Stimulated activated CD4-positive, alpha-beta T cell treated with anti-CD3 and anti-CD28 coated beads, Interleukin-2, amount 100 ng/mL, for 48 hours (primary cell): ENCODE results near the gene PGAP3.

Source experiments
- DNase-seq, 2 donors: peaks; one replicate each; pipeline ENCODE4 v3.0.0-alpha.2; 2020

The PGAP3 gene

GRCh38 chr17:39659279-39660010 is 28.4 kb downstream of the PGAP3 start:
- DNase-seq, result no peak

- DNase-seq, result no peak
These were observed 29.1 kb downstream of the PGAP3 start for GRCh38 chr17:39658760-39659159.

GRCh38 chr17:39658346-39658745 is 29.5 kb downstream of the PGAP3 start:
- no peak for DNase-seq

GRCh38 chr17:39655105-39655504 is 32.8 kb downstream of the PGAP3 start:
- DNase-seq, result no peak

GRCh38 chr17:39653662-39654331 is 34.1 kb downstream of the PGAP3 start:
- DNase-seq, result peak; percentile 86 to 87

- no peak for DNase-seq
These were observed 34.6 kb downstream of the PGAP3 start for GRCh38 chr17:39653316-39653661.

- DNase-seq, result no peak
These were observed 35.1 kb downstream of the PGAP3 start for GRCh38 chr17:39652587-39653315.

GRCh38 chr17:39651923-39652586 is 35.8 kb downstream of the PGAP3 start:
- no peak for DNase-seq

GRCh38 chr17:39650121-39650579 is 37.7 kb downstream of the PGAP3 start:
- no peak for DNase-seq

GRCh38 chr17:39648616-39649366 is 39.1 kb downstream of the PGAP3 start:
- no peak for DNase-seq

- DNase-seq, result no peak
These were observed 40.6 kb downstream of the PGAP3 start for GRCh38 chr17:39647256-39647655.

- DNase-seq, result no peak
These were observed 44.6 kb downstream of the PGAP3 start for GRCh38 chr17:39643271-39643670.

GRCh38 chr17:39642291-39643074 is 45.4 kb downstream of the PGAP3 start:
- no peak for DNase-seq

- DNase-seq, result no peak
These were observed 46.0 kb downstream of the PGAP3 start for GRCh38 chr17:39641883-39642282.

- no peak for DNase-seq
These were observed 46.8 kb downstream of the PGAP3 start for GRCh38 chr17:39641097-39641496.

GRCh38 chr17:39640591-39641031 is 47.2 kb downstream of the PGAP3 start:
- no peak for DNase-seq

- no peak for DNase-seq
These were observed 48.0 kb downstream of the PGAP3 start for GRCh38 chr17:39639566-39640458.

GRCh38 chr17:39639043-39639442 is 48.8 kb downstream of the PGAP3 start:
- no peak for DNase-seq

- DNase-seq, result no peak
These were observed 49.5 kb downstream of the PGAP3 start for GRCh38 chr17:39638317-39638716.

GRCh38 chr17:39636927-39637736 is 50.7 kb downstream of the PGAP3 start, which contains the start of gene STARD3:
Gene STARD3 (plus strand): TSS chr17:39637144. CDS start chr17:39653532, 16,388 bp downstream.
- peak; percentile 86 to 89 for DNase-seq
